Measurements from ENCODE around the gene LRRC42. TPM values are rescaled to one million over a fixed set of nuclear protein-coding genes. Genes with fewer than 3 reads are reported as not detected.
A peak's percentile ranks its signal among the peaks of the same experiment; 100 is the strongest.
"Not testable (repeated sequence)": the region's sequence is repeated elsewhere in the genome, so short reads cannot be mapped to it uniquely, and the experiment has no call there.

The LRRC42 gene
- total and polyA plus RNA-seq, 12 donors, result 15.2 to 43.4 (median 31.6) TPM

DNA sequence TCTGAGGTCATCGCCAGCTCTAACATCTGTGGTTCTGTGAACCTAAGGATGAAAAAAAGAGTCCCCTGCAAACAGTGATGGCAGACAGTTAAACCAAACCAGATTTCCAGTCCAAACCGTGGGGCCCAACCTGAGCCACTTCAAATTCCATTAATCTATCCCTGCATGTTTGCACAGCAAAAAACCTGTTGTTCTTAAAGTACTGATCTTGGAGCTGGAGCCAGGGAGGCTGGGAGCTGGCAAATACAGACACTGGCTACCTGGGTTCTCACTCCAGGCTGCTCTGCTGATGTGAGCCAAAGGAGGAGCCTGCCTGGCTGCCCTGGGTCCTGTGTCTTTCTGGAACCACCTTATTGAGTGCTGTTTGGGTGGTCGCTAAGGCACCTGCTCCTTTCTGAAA, 55.4 kb downstream of the LRRC42 start:
- H3K27me3 ChIP-seq, result no peaks in the 10 kb centered on the region
- 48 to 72% (median 64%) methylated on average over 3 of the region's 3 CpGs for WGBS, 4 donors
- no peak overlapping the region for H3K4me3 ChIP-seq
- intact Hi-C loops (cut with DNase I), result no loop called here
- H3K4me1 ChIP-seq (replicated peaks in 1 of 2), result no peaks in the 10 kb centered on the region
- H3K36me3 ChIP-seq (replicated peaks in 1 of 2), result no peaks in the 10 kb centered on the region
- no peak overlapping the region for H3K27ac ChIP-seq
- no peak for TF ChIP-seq POLR2A (IDR thresholded peaks at IDR 0.05)
- TF ChIP-seq, protein P1, sequence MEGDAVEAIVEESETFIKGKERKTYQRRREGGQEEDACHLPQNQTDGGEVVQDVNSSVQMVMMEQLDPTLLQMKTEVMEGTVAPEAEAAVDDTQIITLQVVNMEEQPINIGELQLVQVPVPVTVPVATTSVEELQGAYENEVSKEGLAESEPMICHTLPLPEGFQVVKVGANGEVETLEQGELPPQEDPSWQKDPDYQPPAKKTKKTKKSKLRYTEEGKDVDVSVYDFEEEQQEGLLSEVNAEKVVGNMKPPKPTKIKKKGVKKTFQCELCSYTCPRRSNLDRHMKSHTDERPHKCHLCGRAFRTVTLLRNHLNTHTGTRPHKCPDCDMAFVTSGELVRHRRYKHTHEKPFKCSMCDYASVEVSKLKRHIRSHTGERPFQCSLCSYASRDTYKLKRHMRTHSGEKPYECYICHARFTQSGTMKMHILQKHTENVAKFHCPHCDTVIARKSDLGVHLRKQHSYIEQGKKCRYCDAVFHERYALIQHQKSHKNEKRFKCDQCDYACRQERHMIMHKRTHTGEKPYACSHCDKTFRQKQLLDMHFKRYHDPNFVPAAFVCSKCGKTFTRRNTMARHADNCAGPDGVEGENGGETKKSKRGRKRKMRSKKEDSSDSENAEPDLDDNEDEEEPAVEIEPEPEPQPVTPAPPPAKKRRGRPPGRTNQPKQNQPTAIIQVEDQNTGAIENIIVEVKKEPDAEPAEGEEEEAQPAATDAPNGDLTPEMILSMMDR (IDR thresholded peaks at IDR 0.05), result no peak
- peak in 1 of 7 donors; percentile 33 for DNase-seq
- H3K9me3 ChIP-seq (replicated peaks in 1 of 3), result no peaks in the 10 kb centered on the region

DNA sequence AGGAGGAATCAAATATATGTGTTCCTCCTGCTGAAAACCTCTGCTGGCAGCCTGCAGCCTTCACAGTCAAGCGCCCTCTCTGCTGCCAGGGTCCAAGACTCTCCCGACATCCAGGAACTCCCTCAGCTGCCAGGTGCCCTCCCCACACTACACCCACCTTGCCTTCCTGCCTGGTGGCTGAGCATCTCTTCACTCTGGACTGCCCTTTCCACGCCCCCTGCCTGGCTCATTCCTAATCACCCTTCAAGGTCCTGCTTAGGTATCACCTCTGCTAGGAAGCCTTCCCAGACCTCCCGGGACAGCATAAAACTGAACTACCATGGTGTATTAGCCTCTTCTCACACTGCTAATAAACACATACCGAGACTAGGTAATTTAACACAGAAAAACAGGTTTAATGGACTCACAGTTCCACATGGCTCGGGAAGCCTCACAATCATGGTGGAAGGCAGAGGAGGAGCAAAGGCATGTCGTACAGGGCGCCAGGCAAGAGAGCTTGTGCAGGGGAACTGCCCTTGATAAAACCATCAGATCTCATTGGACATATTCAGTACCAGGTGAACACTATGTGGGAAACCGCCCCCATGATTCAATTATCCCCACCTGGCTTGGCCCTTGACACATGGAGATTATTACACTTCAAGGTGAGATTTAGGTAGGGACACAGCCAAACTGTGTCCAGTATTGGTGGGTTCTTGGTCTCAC, 56.5 kb downstream of the LRRC42 start:
- peak in 1 of 7 donors; percentile 24 for DNase-seq
- H3K27ac ChIP-seq, result no peak overlapping the region
- H3K4me3 ChIP-seq, result no peak overlapping the region
- H3K36me3 ChIP-seq (replicated peaks in 1 of 2), result no peaks in the 10 kb centered on the region
- WGBS, 4 donors, result 56 to 86% (median 76%) methylated on average over 9 of the region's 9 CpGs
- H3K9me3 ChIP-seq (replicated peaks in 1 of 3), result no peaks in the 10 kb centered on the region
- TF ChIP-seq, protein P1 (IDR thresholded peaks at IDR 0.05), result no peak
- no peak for TF ChIP-seq POLR2A (IDR thresholded peaks at IDR 0.05)
- no peaks in the 10 kb centered on the region for H3K27me3 ChIP-seq
- H3K4me1 ChIP-seq (replicated peaks in 1 of 2), result no peaks in the 10 kb centered on the region
- intact Hi-C loops (cut with DNase I), result no loop called here

DNA sequence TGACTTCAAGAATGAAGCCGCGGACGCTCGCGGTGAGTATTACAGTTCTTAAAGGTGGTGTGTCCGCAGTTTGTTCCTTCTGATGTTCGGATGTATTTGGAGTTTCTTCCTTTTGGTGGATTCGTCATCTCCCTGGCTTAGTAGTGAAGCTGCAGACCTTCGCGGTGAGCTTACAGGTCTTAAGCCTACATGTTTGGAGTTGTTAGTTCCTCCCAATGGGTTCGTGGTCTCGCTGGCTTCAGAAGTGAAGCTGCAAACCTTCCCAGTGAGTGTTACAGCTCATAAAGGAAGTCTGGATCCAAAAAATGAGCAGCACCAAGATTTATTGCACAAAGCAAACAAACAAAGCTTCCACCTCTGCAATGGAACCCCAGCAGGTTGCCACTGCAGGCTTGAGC, 57.1 kb downstream of the LRRC42 start:
- no peaks in the 10 kb centered on the region for H3K4me1 ChIP-seq (replicated peaks in 1 of 2)

DNA sequence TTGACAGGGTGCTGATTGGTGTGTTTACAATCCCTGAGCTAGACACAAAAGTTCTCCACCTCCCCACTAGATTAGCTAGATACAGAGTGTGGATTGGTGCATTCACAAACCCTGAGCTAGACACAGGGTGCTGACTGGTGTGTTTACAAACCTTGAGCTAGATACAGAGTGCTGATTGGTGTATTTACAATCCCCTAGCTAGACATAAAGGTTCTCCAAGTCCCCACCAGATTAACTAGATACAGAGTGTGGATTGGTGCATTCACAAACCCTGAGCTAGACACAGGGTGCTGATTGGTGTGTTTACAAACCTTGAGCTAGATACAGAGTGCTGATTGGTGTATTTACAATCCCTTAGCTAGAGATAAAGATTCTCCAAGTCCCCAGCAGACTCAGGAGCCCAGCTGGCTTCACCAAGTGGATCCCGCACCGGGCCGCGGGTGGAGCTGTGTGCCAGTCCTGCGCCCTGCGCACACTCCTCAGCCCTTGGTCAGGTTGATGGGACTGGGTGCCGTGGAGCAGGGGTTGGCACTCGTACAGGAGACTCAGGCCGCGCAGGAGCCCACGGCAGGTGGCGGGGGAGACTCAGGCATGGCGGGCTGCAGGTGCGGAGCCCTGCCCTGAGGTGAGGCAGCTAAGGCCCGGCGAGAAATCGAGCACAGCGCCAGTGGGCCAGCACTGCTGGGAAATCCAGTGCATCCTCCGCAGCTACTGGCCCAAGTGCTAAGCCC, 57.8 kb downstream of the LRRC42 start:
- H3K27me3 ChIP-seq; H3K4me1 ChIP-seq (replicated peaks in 1 of 2); intact Hi-C loops (cut with DNase I); H3K9me3 ChIP-seq (replicated peaks in 1 of 3); H3K4me3 ChIP-seq; H3K27ac ChIP-seq; DNase-seq; H3K36me3 ChIP-seq (replicated peaks in 1 of 2): not testable (repeated sequence)
- WGBS, 4 donors, result 96 to 100% (median 97%) methylated on average over 5 to 19 of the region's 19 CpGs; no CpG with 5 or more reads in 1 of the 4 donors

More for the DNA sequence above, 57.1 kb downstream of the LRRC42 start:
- 86 to 97% (median 93%) methylated on average over 10 to 12 of the region's 12 CpGs for WGBS, 4 donors
- Histone ChIP-seq H3K27ac (no peak overlapping the region), H3K27me3 (no peaks in the 10 kb centered on the region), H3K9me3 (replicated peaks in 1 of 3) (no peaks in the 10 kb centered on the region), H3K36me3 (replicated peaks in 1 of 2) (no peaks in the 10 kb centered on the region), H3K4me3 (no peak overlapping the region)
- TF ChIP-seq, protein P1 (IDR thresholded peaks at IDR 0.05), result no peak
- no peak for TF ChIP-seq POLR2A (IDR thresholded peaks at IDR 0.05)
- intact Hi-C loops (cut with DNase I), result no loop called here
- DNase-seq, result no peak
